ENCODE measurements around the gene WFIKKN1. TPM values are rescaled to one million over a fixed set of nuclear protein-coding genes. Genes with fewer than 3 reads are reported as not detected.

The WFIKKN1 gene
- total and polyA plus RNA-seq, 4 donors = 0.30 to 1.4 (median 0.79) TPM

DNA sequence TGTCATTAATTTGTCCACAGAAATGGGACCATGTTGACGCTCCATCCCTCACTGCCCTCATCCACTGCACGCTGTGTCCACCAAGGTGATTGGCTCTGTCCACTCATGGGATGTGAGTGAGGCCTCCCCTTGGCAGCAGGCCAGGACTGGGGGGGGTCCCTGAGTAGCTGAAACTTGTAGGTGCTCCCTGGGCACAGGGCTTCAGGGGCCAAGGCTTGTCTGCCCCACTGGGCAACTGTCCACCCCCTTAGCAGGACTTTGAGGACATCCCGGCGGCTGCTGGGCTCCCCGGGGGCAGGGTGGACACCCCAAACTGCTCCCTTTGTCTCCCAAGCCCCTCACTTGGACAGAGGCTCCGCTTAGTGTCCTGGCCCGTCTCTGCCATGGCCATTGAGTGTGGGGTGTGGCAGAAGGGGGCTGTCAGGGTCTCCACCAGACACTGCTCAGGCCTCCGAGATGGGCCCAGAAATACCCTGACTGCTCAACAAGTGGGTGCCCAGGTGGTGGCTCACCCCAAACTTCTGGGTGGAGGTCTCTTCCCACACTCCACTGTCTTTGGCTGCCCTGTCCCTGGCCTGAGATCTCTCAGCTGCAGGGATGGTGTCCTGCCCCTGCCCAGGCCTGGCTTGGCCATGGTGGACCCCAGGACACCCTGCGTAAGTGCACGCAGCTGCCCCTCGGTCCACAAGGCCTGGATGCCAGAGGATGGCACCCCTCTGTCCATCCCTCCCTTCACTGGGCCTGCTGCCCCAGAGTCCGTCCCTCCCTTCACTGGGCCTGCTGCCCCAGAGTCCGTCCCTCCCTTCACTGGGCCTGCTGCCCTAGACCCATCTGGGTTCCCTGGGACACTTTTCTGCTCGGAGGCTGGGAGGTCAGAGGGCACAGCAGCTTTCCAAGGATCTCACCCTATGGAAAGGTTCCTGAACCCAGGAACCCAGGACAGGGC is 43.9 kb upstream of the WFIKKN1 start:
- Histone ChIP-seq H3K4me1 (ENCODE audit: control insufficient read depth, insufficient read depth, low read length) (peaks cover 62% of the 10 kb centered on the region), H3K27me3 (ENCODE audit: control insufficient read depth, insufficient read depth, low read length) (no peaks in the 10 kb centered on the region), H3K27ac (ENCODE audit: low read depth, low read length) (no peak overlapping the region), H3K4me3 (ENCODE audit: low read depth, low read length) (no peak overlapping the region), H3K9me3 (ENCODE audit: control insufficient read depth, insufficient read depth, low read length) (no peaks in the 10 kb centered on the region), H3K36me3 (ENCODE audit: control insufficient read depth, insufficient read depth, low read length) (peaks cover 32% of the 10 kb centered on the region)
- no peak for DNase-seq (ENCODE audit: low read depth in 4 of 6, low spot score in 6 of 6)
- WGBS (ENCODE audit: insufficient coverage) = 77% methylated on average over 10 of the region's 14 CpGs

DNA sequence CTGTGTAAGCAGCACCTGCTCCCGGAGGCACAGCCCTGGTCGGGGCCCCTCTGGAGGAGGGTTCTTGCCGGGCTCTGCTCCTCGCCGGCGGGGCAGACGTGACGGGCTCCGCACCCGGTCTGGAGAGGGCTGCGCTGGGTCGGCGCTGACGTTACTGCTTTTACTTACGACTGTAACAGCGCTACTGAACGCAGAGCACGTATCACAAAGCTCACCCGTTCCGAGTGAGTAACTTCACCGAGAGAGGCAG is 42.2 kb upstream of the WFIKKN1 start:
- peak overlapping the region; percentile 81 for H3K4me3 ChIP-seq (ENCODE audit: low read depth, low read length)
- H3K4me1 ChIP-seq (ENCODE audit: control insufficient read depth, insufficient read depth, low read length) = peaks cover 70% of the 10 kb centered on the region
- 0% methylated on average over 21 of the region's 21 CpGs for WGBS (ENCODE audit: insufficient coverage)
- H3K36me3 ChIP-seq (ENCODE audit: control insufficient read depth, insufficient read depth, low read length) = peaks cover 32% of the 10 kb centered on the region
- no peaks in the 10 kb centered on the region for H3K27me3 ChIP-seq (ENCODE audit: control insufficient read depth, insufficient read depth, low read length)
- H3K9me3 ChIP-seq (ENCODE audit: control insufficient read depth, insufficient read depth, low read length) = no peaks in the 10 kb centered on the region
- peak in 2 of 6 donors; percentile 60 to 64 for DNase-seq (ENCODE audit: low read depth in 4 of 6, low spot score in 6 of 6)
- H3K27ac ChIP-seq (ENCODE audit: low read depth, low read length) = peak overlapping the region; percentile 97

DNA sequence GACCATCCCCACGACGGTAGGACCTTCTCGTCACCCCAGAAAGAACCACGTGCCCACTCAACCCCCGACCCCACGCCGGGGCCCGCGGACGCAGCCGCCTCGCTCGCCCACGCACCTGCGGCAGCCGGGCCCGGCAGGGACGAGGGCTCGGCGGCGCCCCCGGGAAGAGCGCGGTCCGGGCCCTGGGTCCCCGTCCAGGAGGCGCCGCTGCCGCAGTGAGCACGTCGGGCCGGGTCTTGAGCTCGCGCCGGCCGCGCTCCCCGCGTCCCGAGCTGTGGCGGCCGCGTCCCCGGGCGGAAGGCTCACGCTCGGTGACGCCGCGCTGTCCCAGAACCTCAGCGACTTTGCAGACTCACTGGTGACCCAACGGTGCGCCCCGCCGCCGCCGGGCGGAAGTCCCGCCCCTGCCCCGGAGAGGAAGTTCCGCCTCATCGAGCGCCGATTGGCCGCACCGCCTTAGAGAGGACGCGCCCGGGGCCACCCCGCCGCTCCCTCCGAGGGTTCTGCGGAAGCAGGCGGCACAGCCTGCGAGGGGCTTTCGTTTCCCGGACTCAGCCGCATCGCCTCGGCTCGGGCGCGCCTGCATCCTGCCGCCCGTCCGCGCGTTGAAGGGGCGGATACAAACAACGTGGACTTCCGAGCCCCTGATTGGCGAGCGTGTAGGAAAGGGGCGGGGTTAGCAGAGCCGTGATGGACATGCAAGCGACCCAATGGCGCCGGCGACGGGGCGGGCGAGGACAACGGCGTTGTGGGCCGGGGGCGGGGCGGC is 41.7 kb upstream of the WFIKKN1 start:
- peaks cover 73% of the 10 kb centered on the region for H3K4me1 ChIP-seq (ENCODE audit: control insufficient read depth, insufficient read depth, low read length)
- WGBS (ENCODE audit: insufficient coverage) = under 1% methylated on average over 107 of the region's 107 CpGs
- peaks cover 32% of the 10 kb centered on the region for H3K36me3 ChIP-seq (ENCODE audit: control insufficient read depth, insufficient read depth, low read length)
- peak overlapping the region; percentile 81 for H3K4me3 ChIP-seq (ENCODE audit: low read depth, low read length)
- DNase-seq (ENCODE audit: low read depth in 4 of 6, low spot score in 6 of 6) = peak; percentile 91 to 99 (median 96)
- no peaks in the 10 kb centered on the region for H3K27me3 ChIP-seq (ENCODE audit: control insufficient read depth, insufficient read depth, low read length)
- no peaks in the 10 kb centered on the region for H3K9me3 ChIP-seq (ENCODE audit: control insufficient read depth, insufficient read depth, low read length)
- peak overlapping the region; percentile 97 for H3K27ac ChIP-seq (ENCODE audit: low read depth, low read length)

DNA sequence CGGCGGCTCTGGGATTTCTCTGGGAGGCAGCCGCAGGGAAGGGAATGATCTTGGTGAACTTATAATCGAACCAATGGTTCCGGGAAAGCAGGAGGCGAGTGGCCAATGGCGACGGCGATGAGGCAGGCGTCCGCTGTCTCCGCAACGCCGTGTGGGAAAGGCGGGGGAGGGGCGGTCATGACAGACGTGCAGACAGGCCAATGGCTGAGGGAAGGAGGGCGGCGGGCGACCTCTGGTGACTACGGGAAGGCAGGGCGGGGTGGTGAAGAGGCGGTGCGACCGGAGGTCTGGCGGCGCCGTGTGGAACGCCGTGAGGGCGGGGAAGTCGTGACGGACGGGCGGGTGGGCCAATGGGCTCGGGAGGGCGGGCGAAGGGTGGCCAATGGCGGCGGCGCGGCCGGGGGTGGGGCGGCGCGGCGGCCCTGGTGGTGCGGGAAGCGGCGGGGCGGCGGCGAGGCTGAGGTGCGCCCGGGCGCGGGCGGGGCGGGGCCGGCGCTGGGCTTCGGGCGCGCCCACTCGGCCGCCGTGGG is 41.1 kb upstream of the WFIKKN1 start, which contains the start of gene RAB40C:
Gene RAB40C, plus strand, starts transcription at position 409 of the 530 bp plus-strand sequence. CDS start 226 bp downstream, outside the sequence.
- peak within 1 kb of the TSS; percentile 82 for H3K4me3 ChIP-seq (ENCODE audit: low read depth, low read length)
- no peaks in the 10 kb centered on the region for H3K27me3 ChIP-seq (ENCODE audit: control insufficient read depth, insufficient read depth, low read length)
- H3K36me3 ChIP-seq (ENCODE audit: control insufficient read depth, insufficient read depth, low read length) = peaks cover 35% of the 10 kb centered on the region
- peaks cover 76% of the 10 kb centered on the region for H3K4me1 ChIP-seq (ENCODE audit: control insufficient read depth, insufficient read depth, low read length)
- H3K9me3 ChIP-seq (ENCODE audit: control insufficient read depth, insufficient read depth, low read length) = no peaks in the 10 kb centered on the region
- H3K27ac ChIP-seq (ENCODE audit: low read depth, low read length) = peak within 1 kb of the TSS; percentile 97
- DNase-seq (ENCODE audit: low read depth in 4 of 6, low spot score in 6 of 6) = peak; percentile 93 to 99 (median 95)
- under 1% methylated on average over 67 of the region's 67 CpGs for WGBS (ENCODE audit: insufficient coverage)

DNA sequence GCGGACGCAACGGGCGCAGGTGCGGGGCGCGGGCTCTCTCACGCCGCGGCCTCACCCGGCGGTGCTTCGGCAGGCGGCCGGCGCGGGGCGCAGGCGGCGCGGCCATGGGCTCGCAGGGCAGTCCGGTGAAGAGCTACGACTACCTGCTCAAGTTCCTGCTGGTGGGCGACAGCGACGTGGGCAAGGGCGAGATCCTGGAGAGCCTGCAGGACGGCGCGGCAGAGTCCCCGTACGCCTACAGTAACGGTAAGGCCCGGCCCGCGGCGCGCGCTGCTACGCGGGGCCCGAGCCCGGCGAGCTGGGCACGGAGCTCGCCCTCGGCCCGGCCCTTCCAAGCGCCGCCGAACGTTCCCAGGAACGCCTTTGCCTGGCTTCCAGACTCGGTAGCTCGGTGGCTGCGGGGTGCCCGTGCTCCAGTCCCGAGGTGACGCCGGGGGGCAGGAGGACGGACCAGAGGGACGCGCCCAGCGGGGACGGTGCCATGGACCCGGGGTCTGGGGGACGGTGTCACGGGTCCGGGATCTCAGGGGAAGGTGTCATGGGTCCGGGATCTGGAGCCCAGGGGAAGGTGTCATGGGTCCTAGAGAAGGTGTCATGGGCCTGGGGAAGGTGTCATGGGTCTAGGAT is 40.5 kb upstream of the WFIKKN1 start:
- H3K27ac ChIP-seq (ENCODE audit: low read depth, low read length) = no peak overlapping the region
- peaks cover 39% of the 10 kb centered on the region for H3K36me3 ChIP-seq (ENCODE audit: control insufficient read depth, insufficient read depth, low read length)
- DNase-seq (ENCODE audit: low read depth in 4 of 6, low spot score in 6 of 6) = no peak
- H3K4me3 ChIP-seq (ENCODE audit: low read depth, low read length) = peak overlapping the region; percentile 82
- WGBS (ENCODE audit: insufficient coverage) = under 1% methylated on average over 71 of the region's 71 CpGs
- H3K9me3 ChIP-seq (ENCODE audit: control insufficient read depth, insufficient read depth, low read length) = no peaks in the 10 kb centered on the region
- H3K27me3 ChIP-seq (ENCODE audit: control insufficient read depth, insufficient read depth, low read length) = no peaks in the 10 kb centered on the region
- H3K4me1 ChIP-seq (ENCODE audit: control insufficient read depth, insufficient read depth, low read length) = peaks cover 74% of the 10 kb centered on the region

DNA sequence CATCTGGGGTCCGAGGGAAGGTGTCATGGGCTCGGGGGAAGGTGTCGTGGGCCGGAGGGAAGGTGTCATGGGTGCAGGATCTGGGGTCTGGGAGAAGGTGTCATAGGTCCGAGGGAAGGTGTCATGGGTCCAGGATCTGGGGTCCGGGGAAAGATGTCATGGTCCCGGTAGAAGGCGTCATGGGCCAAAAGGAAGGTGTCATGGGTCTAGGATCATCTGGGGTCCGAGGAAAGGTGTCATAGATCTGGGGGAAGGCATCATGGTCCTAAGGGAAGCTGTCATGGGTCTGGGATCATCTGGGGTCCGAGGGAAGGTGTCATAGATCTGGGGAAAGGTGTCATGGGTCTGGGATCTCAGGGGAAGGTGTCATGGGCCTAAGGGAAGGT is 40.0 kb upstream of the WFIKKN1 start:
- Histone ChIP-seq H3K27me3 (ENCODE audit: control insufficient read depth, insufficient read depth, low read length) (no peaks in the 10 kb centered on the region), H3K27ac (ENCODE audit: low read depth, low read length) (no peak overlapping the region), H3K36me3 (ENCODE audit: control insufficient read depth, insufficient read depth, low read length) (peaks cover 40% of the 10 kb centered on the region), H3K4me3 (ENCODE audit: low read depth, low read length) (peak overlapping the region; percentile 82), H3K4me1 (ENCODE audit: control insufficient read depth, insufficient read depth, low read length) (peaks cover 69% of the 10 kb centered on the region), H3K9me3 (ENCODE audit: control insufficient read depth, insufficient read depth, low read length) (no peaks in the 10 kb centered on the region)
- no peak for DNase-seq (ENCODE audit: low read depth in 4 of 6, low spot score in 6 of 6)
- 73% methylated on average over 10 of the region's 10 CpGs for WGBS (ENCODE audit: insufficient coverage)

DNA sequence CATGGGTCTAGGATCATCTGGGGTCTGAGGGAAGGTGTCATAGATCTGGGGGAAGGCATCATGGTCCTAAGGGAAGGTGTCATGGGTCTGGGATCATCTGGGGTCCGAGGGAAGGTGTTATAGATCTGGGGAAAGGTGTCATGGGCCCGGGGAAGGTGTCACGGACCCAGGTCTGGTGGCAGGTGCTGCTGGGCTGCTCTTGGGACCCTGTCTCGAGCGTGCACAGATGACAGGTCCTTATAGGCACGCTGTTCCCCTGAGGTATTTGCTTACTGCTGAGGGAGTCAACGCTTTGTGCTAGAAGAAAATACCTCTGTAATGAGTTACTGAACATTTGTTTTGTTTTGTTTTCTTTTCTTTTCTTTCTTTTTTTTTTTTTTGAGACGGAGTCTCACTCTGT is 39.6 kb upstream of the WFIKKN1 start:
- Histone ChIP-seq H3K27me3 (ENCODE audit: control insufficient read depth, insufficient read depth, low read length) (no peaks in the 10 kb centered on the region), H3K9me3 (ENCODE audit: control insufficient read depth, insufficient read depth, low read length) (no peaks in the 10 kb centered on the region), H3K36me3 (ENCODE audit: control insufficient read depth, insufficient read depth, low read length) (peaks cover 43% of the 10 kb centered on the region), H3K27ac (ENCODE audit: low read depth, low read length) (no peak overlapping the region), H3K4me3 (ENCODE audit: low read depth, low read length) (peak overlapping the region; percentile 82), H3K4me1 (ENCODE audit: control insufficient read depth, insufficient read depth, low read length) (peaks cover 65% of the 10 kb centered on the region)
- WGBS (ENCODE audit: insufficient coverage) = 75% methylated on average over 5 of the region's 8 CpGs
- DNase-seq (ENCODE audit: low read depth in 4 of 6, low spot score in 6 of 6) = no peak

DNA sequence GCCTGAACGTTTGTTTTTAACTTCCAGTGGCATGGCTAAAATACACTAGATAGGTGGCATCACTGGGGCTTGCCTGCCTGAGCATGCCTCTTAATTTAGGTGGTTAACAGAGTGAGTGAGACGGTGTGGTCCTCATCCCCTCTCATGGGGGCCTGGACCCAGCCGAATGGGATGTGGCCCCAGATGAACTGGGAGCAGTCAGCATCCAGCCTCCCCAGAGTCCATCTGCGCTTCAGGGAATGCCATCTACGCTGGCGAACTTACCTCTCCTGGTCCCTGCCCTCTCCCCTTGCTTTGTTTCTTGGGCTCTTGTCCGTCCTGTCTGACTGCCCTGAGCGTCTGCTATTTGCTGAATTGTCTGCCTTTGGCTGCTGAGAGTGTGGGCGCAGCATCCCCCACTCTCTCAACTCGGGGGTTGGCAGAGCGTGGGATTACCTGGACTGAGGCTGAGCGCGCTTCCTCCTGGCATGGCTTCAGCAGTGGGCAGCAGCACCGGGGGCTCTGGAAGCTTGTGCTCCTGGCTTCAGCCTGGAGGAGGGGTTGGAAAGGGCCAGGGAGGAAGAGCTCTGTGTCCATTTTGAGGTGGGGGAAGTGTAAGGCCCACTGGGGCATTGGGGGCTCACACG is 38.8 kb upstream of the WFIKKN1 start:
- Histone ChIP-seq H3K9me3 (ENCODE audit: control insufficient read depth, insufficient read depth, low read length) (no peaks in the 10 kb centered on the region), H3K36me3 (ENCODE audit: control insufficient read depth, insufficient read depth, low read length) (peaks cover 48% of the 10 kb centered on the region), H3K4me3 (ENCODE audit: low read depth, low read length) (no peak overlapping the region), H3K27me3 (ENCODE audit: control insufficient read depth, insufficient read depth, low read length) (no peaks in the 10 kb centered on the region), H3K27ac (ENCODE audit: low read depth, low read length) (no peak overlapping the region), H3K4me1 (ENCODE audit: control insufficient read depth, insufficient read depth, low read length) (peaks cover 57% of the 10 kb centered on the region)
- DNase-seq (ENCODE audit: low read depth in 4 of 6, low spot score in 6 of 6) = no peak
- WGBS (ENCODE audit: insufficient coverage) = 88% methylated on average over 14 of the region's 15 CpGs
